Spinal cord (tissue), 10 donors: ENCODE results near the gene B3GNT7. TPM values are rescaled to one million over a fixed set of nuclear protein-coding genes. Genes with fewer than 3 reads are reported as not detected.
A peak's percentile ranks its signal among the peaks of the same experiment; 100 is the strongest.

ENCODE experiments used
- DNase-seq, 6 donors: peaks; one replicate each; pipeline versions ENCODE4 v3.0.0 to v3.0.0-alpha.2; 2013 to 2015; ENCODE audit warnings: low spot score in 6 of 6, low read depth in 4 of 6
- H3K27ac ChIP-seq: one replicate; pipeline ENCODE4 v1.5.1; 2013; ENCODE audit warnings: low read depth, low read length, control low read depth
- H3K27me3 ChIP-seq: one replicate; pipeline ENCODE4 v1.6.1; 2013; ENCODE audit warnings: low read length; ENCODE audit not compliant: control insufficient read depth, insufficient read depth
- H3K36me3 ChIP-seq: one replicate; pipeline ENCODE4 v1.6.1; 2013; ENCODE audit warnings: low read length; ENCODE audit not compliant: control insufficient read depth, insufficient read depth
- H3K4me1 ChIP-seq: one replicate; pipeline ENCODE4 v1.6.1; 2013; ENCODE audit warnings: low read length; ENCODE audit not compliant: control insufficient read depth, insufficient read depth
- H3K4me3 ChIP-seq: one replicate; pipeline ENCODE4 v1.5.1; 2013; ENCODE audit warnings: low read depth, low read length, control low read depth
- H3K9me3 ChIP-seq: one replicate; pipeline ENCODE4 v1.6.1; 2013; ENCODE audit warnings: low read length; ENCODE audit not compliant: control insufficient read depth, insufficient read depth
- WGBS: methylation state at CpG from one replicate; pipeline ENCODE4 v1.1.5; 2013; ENCODE audit warnings: missing lambda C conversion rate; ENCODE audit not compliant: insufficient coverage; 5-methylcytosine and 5-hydroxymethylcytosine counted together
- polyA plus RNA-seq, 2 donors: library from polyadenylated mRNA; unstranded; fragments of 120-200 nt; gene quantifications; one replicate each; pipeline ENCODE4 v1.2.1, GENCODE V29; 2013; ENCODE audit not compliant: insufficient read length in 2 of 2
- total RNA-seq, 2 donors: library from RNA; depleted of rRNA in 1 of 2; stranded (reverse); fragments of 120-200 nt in 1 of 2; fragments of >200 nt in 1 of 2; gene quantifications; one replicate each; pipeline versions ENCODE4 v1.2.3 to v1.2.4, GENCODE V29; 2013 to 2014
- donor health status: healthy.

The B3GNT7 gene
- total and polyA plus RNA-seq, 4 donors: 5.2 to 13.1 (median 9.2) TPM

DNA sequence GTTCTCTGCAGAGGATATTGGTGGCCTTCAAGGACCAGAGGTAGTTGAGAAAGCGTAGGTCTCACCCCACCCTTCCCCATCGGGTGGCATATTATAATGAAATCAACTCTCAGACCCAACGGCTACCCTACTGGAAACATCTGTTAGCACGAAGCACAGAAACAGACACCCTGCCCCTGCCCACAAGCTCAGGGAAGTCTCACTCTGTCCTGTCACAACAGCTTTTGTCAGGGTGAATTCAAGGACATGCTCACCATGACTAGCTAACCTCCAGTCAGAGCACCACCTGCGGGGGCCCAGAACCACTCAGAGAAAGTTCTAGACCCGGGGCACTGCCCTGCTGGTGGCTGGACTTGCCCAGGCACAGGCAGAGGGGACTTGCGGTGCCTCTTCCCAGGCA lies 3.5 kb upstream of the B3GNT7 start:
- Histone ChIP-seq H3K27ac (no peak overlapping the region), H3K36me3 (peaks cover 10% of the 10 kb centered on the region), H3K4me1 (peaks cover 67% of the 10 kb centered on the region), H3K9me3 (no peaks in the 10 kb centered on the region), H3K27me3 (peaks cover 27% of the 10 kb centered on the region), H3K4me3 (no peak overlapping the region)
- 79% methylated on average over 5 of the region's 7 CpGs for WGBS
- no peak for DNase-seq

DNA sequence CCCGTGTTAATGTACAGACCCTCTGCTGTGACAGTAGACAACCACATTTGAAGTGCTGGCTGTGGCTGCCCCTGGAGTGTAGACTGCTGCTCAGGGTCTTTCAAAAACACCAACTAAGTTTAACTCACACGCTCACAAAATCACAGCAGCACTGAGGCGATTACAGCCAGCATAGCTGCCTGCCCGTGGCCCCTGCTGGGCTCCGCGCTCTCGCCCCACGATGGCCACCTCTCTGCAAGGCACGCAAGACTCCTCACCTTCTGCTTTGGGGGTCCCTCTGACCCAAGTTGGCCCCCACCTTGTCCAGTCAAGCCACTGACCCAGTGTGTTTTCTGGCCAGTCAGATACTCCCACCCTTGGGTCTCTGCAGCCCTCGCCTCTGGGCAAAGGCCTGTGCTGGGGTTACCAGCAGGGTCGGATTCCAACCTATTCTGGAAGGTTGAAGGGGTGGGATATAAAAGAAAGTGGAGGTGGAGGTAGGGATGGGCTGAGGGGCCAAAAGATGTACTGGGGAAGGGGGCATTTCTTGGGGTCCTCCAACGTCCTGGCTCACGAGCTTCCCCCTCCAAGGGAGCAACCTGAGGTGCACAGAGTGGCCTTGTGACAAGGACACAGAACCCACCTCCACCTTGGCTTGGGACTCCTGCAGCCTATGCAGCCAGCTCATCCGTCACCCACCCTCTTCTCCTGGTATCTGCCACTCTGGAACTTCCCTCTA lies 2.9 kb upstream of the B3GNT7 start:
- no peak for DNase-seq

DNA sequence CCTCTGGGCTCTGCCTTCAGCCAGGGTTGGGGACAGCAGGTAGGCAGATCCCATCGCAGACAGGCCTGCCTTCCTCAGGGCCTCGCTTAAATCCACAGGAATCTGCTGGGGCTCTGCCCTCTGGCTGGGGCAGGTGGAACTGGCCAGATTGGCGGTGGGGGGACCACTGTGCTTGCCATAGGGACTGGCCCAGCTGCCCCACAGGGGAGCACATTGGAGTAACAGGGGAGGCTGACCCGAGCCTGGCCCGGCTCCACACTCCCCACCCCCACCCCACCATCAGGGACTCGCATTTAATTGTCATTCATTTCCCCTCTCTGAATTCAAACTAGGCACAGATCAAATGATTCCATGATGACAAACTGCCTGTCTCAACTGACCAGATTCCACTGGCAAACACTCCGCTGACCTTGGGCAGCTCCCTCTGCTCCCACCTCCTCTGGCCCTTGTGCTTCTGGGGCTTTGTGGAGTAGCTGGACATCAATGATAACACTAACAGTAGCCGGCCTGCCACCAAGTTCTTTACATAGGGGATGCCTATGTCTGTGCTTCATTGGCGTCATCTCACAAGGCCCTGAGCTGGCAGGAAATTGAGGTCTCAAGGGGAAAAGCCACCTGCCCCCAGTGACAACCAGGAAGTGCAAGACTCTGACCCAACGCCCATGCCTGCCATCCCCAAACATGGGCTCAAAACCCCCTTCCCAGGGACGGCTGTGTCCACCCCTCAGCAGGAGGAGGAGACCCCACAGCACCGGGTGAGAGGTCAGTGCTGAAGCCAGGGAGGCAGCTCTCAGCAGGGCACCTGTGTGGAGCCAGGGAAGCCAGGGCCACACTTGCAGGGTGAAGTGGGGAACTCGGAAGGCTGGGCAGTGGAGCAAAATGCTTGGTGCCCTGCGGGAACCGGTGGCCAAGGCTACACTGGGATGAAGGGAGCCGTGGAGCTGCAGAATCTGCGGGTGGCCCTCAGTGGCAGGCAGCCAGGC lies 2.1 kb upstream of the B3GNT7 start:
- H3K36me3 ChIP-seq: peaks cover 17% of the 10 kb centered on the region
- 70% methylated on average over 15 of the region's 17 CpGs for WGBS
- H3K27me3 ChIP-seq: peaks cover 27% of the 10 kb centered on the region
- no peaks in the 10 kb centered on the region for H3K9me3 ChIP-seq
- DNase-seq: no peak
- no peak overlapping the region for H3K27ac ChIP-seq
- no peak overlapping the region for H3K4me3 ChIP-seq
- H3K4me1 ChIP-seq: peaks cover 60% of the 10 kb centered on the region

More for the DNA sequence above, 2.9 kb upstream of the B3GNT7 start:
- no peak overlapping the region for H3K4me3 ChIP-seq
- WGBS: 86% methylated on average over 14 of the region's 14 CpGs
- peaks cover 27% of the 10 kb centered on the region for H3K27me3 ChIP-seq
- H3K4me1 ChIP-seq: peaks cover 67% of the 10 kb centered on the region
- peaks cover 12% of the 10 kb centered on the region for H3K36me3 ChIP-seq
- no peak overlapping the region for H3K27ac ChIP-seq
- H3K9me3 ChIP-seq: no peaks in the 10 kb centered on the region

DNA sequence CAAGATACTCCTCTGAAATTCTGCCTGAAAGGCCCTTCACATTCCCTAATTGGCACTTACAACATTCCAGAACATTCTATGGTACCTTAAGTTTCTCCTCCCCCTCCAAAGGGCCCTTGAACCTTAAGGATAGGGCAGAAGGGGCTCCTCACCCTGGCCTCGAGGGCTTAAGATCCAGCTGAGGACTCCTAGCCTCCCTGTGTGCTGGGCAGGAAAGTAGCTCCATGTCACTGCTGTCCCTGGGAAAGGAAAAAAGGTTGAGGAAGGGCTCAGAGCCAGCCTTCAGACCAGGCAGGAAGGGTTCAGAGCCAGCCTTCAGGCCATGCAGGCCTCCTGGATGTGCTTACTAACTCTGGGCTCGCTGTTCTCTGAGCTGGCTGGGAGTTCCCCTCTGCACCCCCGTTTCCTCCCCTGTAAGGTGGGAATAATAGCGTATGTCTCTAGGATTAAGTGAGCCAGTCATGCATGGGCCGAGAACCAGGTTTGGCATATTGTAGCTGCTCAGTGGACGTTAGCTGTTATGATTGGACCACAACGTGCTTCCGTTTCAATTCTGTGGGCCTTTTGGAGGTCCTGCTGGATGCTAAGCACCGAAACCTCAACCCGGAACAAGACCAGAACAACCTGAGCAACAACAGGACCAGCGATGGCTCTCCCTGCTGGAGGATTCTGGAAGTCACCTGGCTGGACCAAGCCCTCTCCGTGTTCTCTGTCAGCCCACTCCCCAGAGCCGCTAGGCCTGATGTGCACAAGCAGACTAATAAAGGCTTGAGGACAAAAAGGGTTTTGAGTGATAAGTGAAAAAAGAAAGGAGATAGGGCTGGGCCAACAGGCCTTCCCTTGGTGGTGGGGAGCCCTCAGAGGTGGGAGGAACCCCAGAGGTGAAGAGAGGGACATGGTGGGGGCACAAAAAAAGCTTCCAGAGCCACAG lies 1.0 kb upstream of the B3GNT7 start:
- Histone ChIP-seq H3K4me3 (no peak overlapping the region), H3K36me3 (peaks cover 24% of the 10 kb centered on the region), H3K27ac (no peak overlapping the region), H3K4me1 (peaks cover 60% of the 10 kb centered on the region), H3K27me3 (peaks cover 27% of the 10 kb centered on the region), H3K9me3 (no peaks in the 10 kb centered on the region)
- WGBS: 80% methylated on average over 9 of the region's 13 CpGs
- no peak for DNase-seq

DNA sequence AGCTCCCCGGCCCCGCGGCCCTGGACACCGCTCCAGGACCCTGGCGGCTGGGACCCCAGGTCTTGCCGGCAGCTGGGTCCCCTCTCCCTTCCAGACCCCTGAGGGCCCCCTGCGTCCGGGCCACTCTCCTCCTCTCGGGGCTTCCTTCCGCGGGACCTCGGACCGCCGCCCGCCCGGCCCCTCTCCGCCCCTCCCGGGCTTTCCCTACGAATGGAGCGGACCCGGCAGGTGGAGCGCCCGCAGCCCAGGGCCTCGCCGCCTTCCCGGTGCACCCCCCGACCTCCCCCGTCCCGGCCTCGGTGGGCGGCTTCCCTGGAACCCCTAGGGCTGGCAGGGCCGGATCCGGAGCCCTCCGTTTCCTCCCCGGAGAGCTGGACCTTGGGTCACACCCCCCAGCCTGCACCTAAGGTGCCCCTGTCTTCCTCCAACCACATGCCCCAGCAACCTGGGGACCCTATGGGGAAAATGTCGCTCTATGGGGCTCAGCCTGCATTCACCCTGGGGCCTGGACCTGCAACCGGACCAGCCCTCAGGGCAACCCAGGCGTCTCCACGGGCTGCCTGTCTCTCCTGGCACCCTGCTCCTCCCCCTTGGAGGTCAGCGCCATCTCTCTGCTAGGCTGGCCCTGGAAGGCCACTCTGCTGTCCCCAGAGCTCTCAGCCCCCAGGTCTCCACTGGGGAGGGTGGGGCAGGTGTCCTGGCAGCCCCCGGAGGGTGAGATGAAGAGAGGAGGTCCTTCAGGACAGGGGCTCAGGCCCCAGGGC lies 730 bp downstream of the B3GNT7 start:
- peaks cover 27% of the 10 kb centered on the region for H3K27me3 ChIP-seq
- H3K36me3 ChIP-seq: peaks cover 28% of the 10 kb centered on the region
- no peak overlapping the region for H3K27ac ChIP-seq
- H3K4me1 ChIP-seq: peaks cover 55% of the 10 kb centered on the region
- H3K4me3 ChIP-seq: peak overlapping the region; percentile 21
- H3K9me3 ChIP-seq: no peaks in the 10 kb centered on the region
- no peak for DNase-seq
- 7% methylated on average over 39 of the region's 41 CpGs for WGBS

DNA sequence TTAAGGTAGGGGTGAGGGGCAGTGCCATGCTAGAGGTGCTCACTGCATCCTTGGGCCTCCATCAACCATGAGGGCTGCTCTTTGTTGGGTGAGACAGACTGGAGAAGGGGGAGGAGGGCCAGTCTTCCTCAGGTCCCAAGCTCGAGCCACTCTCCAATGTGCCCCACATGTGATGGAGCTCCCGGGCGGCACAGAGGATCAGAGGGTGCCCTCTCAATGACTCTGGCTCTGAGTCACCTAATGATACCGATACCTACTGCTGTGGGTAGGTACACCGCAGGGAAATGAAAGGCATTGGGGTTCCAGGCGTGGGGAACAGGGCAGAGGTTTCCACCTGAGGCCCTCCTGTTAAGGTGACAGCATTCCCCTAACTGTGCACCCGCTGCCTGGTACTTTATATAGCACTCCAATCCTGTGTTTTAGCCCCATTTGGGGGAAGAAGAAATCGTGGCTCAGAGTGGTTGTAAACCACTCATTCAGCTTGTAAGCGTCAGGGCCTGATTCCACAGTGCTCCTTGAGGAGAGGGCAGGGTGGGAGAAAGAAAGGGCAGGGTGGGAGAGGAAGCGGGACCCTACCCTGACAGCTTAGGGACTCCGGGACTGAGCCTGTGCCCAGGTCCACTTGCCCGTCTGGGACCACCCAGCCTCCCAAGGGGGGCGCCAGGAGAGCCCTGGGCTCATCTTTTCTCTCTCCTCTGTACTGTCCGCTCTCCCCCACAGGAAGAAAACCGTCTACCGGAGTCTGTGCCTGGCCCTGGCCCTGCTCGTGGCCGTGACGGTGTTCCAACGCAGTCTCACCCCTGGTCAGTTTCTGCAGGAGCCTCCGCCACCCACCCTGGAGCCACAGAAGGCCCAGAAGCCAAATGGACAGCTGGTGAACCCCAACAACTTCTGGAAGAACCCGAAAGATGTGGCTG lies 1.8 kb downstream of the B3GNT7 start:
- Histone ChIP-seq H3K27ac (no peak overlapping the region), H3K4me3 (no peak overlapping the region), H3K9me3 (no peaks in the 10 kb centered on the region), H3K27me3 (peaks cover 27% of the 10 kb centered on the region), H3K4me1 (peaks cover 55% of the 10 kb centered on the region), H3K36me3 (peaks cover 28% of the 10 kb centered on the region)
- WGBS: 92% methylated on average over 21 of the region's 22 CpGs
- no peak for DNase-seq

DNA sequence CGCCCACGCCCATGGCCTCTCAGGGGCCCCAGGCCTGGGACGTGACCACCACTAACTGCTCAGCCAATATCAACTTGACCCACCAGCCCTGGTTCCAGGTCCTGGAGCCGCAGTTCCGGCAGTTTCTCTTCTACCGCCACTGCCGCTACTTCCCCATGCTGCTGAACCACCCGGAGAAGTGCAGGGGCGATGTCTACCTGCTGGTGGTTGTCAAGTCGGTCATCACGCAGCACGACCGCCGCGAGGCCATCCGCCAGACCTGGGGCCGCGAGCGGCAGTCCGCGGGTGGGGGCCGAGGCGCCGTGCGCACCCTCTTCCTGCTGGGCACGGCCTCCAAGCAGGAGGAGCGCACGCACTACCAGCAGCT lies 2.4 kb downstream of the B3GNT7 start:
- 97% methylated on average over 28 of the region's 28 CpGs for WGBS
- Histone ChIP-seq H3K27ac (no peak overlapping the region), H3K4me3 (no peak overlapping the region), H3K9me3 (no peaks in the 10 kb centered on the region), H3K4me1 (peaks cover 51% of the 10 kb centered on the region), H3K27me3 (peaks cover 27% of the 10 kb centered on the region), H3K36me3 (peaks cover 28% of the 10 kb centered on the region)
- no peak for DNase-seq

DNA sequence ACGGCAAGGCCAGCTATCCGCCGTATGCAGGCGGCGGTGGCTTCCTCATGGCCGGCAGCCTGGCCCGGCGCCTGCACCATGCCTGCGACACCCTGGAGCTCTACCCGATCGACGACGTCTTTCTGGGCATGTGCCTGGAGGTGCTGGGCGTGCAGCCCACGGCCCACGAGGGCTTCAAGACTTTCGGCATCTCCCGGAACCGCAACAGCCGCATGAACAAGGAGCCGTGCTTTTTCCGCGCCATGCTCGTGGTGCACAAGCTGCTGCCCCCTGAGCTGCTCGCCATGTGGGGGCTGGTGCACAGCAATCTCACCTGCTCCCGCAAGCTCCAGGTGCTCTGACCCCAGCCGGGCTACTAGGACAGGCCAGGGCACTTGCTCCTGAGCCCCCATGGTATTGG lies 3.1 kb downstream of the B3GNT7 start:
- H3K9me3 ChIP-seq: no peaks in the 10 kb centered on the region
- H3K36me3 ChIP-seq: peaks cover 28% of the 10 kb centered on the region
- peaks cover 45% of the 10 kb centered on the region for H3K4me1 ChIP-seq
- H3K27me3 ChIP-seq: peaks cover 27% of the 10 kb centered on the region
- WGBS: 95% methylated on average over 27 of the region's 27 CpGs
- no peak for DNase-seq
- no peak overlapping the region for H3K27ac ChIP-seq
- no peak overlapping the region for H3K4me3 ChIP-seq
